Astrocyte (in vitro differentiated cells and primary cell): ENCODE results near the gene KLHL15. TPM values are rescaled to one million over a fixed set of nuclear protein-coding genes. Genes with fewer than 3 reads are reported as not detected.
A peak's percentile ranks its signal among the peaks of the same experiment; 100 is the strongest.

ENCODE experiments used
- DNase-seq: peaks from one replicate; pipeline ENCODE4 v3.0.0-alpha.2; 2010; ENCODE audit warnings: low read depth
- FAIRE-seq: peaks from 2 replicates; lab custom pipeline; 2011; peaks lifted over from hg19 to GRCh38; lab: Jason Lieb, UNC
- H2AFZ ChIP-seq: 2 replicates; pipeline ENCODE4 v1.6.0; 2012; ENCODE audit warnings: low read depth, low read length, inconsistent platforms
- H3K27ac ChIP-seq: 2 replicates; pipeline ENCODE4 v1.5.1; 2011; ENCODE audit warnings: low read depth, low read length, inconsistent platforms
- H3K27me3 ChIP-seq: 2 replicates; pipeline ENCODE4 v1.6.0; 2011; ENCODE audit warnings: low read length, inconsistent platforms; ENCODE audit not compliant: insufficient read depth
- H3K36me3 ChIP-seq: 2 replicates; pipeline ENCODE4 v1.5.1; 2011; ENCODE audit warnings: low read length, inconsistent platforms; ENCODE audit not compliant: insufficient read depth
- H3K4me1 ChIP-seq: 2 replicates; pipeline ENCODE4 v1.5.1; 2011; ENCODE audit warnings: low read length, inconsistent platforms; ENCODE audit not compliant: insufficient read depth
- H3K4me2 ChIP-seq: 2 replicates; pipeline ENCODE4 v1.6.0; 2012; ENCODE audit warnings: low read length, inconsistent platforms
- H3K4me3 ChIP-seq: 2 replicates; pipeline ENCODE4 v1.5.1; 2011; ENCODE audit warnings: low read depth, mild to moderate bottlenecking, low read length, inconsistent platforms; ENCODE audit not compliant: insufficient read depth
- H3K79me2 ChIP-seq: 2 replicates; pipeline ENCODE4 v1.6.0; 2012; ENCODE audit warnings: mild to moderate bottlenecking, low read length, inconsistent platforms; ENCODE audit not compliant: insufficient read depth
- H3K9ac ChIP-seq: 2 replicates; pipeline ENCODE4 v1.6.0; 2012; ENCODE audit warnings: mild to moderate bottlenecking, low read length, inconsistent platforms
- H3K9me3 ChIP-seq: 2 replicates; pipeline ENCODE4 v1.5.1; 2012; ENCODE audit warnings: low read depth, mild to moderate bottlenecking, low read length, inconsistent platforms; ENCODE audit not compliant: insufficient read depth
- H4K20me1 ChIP-seq: 2 replicates; pipeline ENCODE4 v1.6.0; 2012; ENCODE audit warnings: low read length, inconsistent platforms; ENCODE audit not compliant: insufficient read depth
- H3K27ac Mint-ChIP-seq: one replicate; pipeline ENCODE4 v1.8.0; 2021; ENCODE audit warnings: mild to moderate bottlenecking, mixed read lengths; ENCODE audit not compliant: unreplicated experiment
- H3K27me3 Mint-ChIP-seq: one replicate; pipeline ENCODE4 v1.8.0; 2021; ENCODE audit warnings: low read depth, mixed read lengths; ENCODE audit not compliant: unreplicated experiment
- H3K36me3 Mint-ChIP-seq: one replicate; pipeline ENCODE4 v1.8.0; 2021; ENCODE audit warnings: low read depth, mixed read lengths; ENCODE audit not compliant: unreplicated experiment
- H3K4me1 Mint-ChIP-seq: one replicate; pipeline ENCODE4 v1.8.0; 2021; ENCODE audit warnings: low read depth, mixed read lengths; ENCODE audit not compliant: unreplicated experiment
- H3K4me3 Mint-ChIP-seq: one replicate; pipeline ENCODE4 v1.8.0; 2021; ENCODE audit warnings: mild to moderate bottlenecking, moderate library complexity, mixed read lengths; ENCODE audit not compliant: unreplicated experiment
- H3K9me3 Mint-ChIP-seq: one replicate; pipeline ENCODE4 v1.8.0; 2021; ENCODE audit warnings: mild to moderate bottlenecking, mixed read lengths; ENCODE audit not compliant: unreplicated experiment
- CTCF ChIP-seq: IDR thresholded peaks from 2 replicates; pipeline ENCODE4 v1.5.1; 2011; ENCODE audit warnings: low read depth, mild to moderate bottlenecking, inconsistent platforms, low read length, moderate library complexity; ENCODE audit not compliant: insufficient read depth
- EZH2 ChIP-seq: IDR thresholded peaks from 2 replicates; pipeline ENCODE4 v1.6.1; 2012; ENCODE audit warnings: mild to moderate bottlenecking, low read length, inconsistent platforms; ENCODE audit not compliant: insufficient read depth
- total RNA-seq: library from RNA; stranded (reverse); gene quantifications from 2 replicates; pipeline ENCODE4 v1.2.1, GENCODE V29; 2021

KLHL15 gene
- total RNA-seq, 1 donor from 2014 or later = 7.5 TPM

GRCh38 chrX:23981711-23982110 lies 45.3 kb downstream of the KLHL15 start:
- Mint-ChIP-seq H3K27me3 (no peaks in the 10 kb centered on the region), H3K9me3 (no peaks in the 10 kb centered on the region), H3K4me3 (no peak overlapping the region), H3K27ac (no peak overlapping the region), H3K4me1 (no peaks in the 10 kb centered on the region), H3K36me3 (no peaks in the 10 kb centered on the region)
- Histone ChIP-seq H2AFZ (no peak overlapping the region), H3K79me2 (no peaks in the 10 kb centered on the region), H3K4me1 (peaks cover 4% of the 10 kb centered on the region), H3K9ac (no peak overlapping the region), H3K4me3 (no peak overlapping the region), H3K27me3 (no peaks in the 10 kb centered on the region), H4K20me1 (peaks cover 5% of the 10 kb centered on the region), H3K27ac (no peak overlapping the region), H3K9me3 (no peaks in the 10 kb centered on the region), H3K36me3 (no peaks in the 10 kb centered on the region), H3K4me2 (no peak overlapping the region)
- no peak for DNase-seq
- no peak for TF ChIP-seq EZH2
- no peak for TF ChIP-seq CTCF
- no peak for FAIRE-seq

GRCh38 chrX:23981222-23981621 lies 45.8 kb downstream of the KLHL15 start:
- Mint-ChIP-seq H3K27me3 (no peaks in the 10 kb centered on the region), H3K36me3 (no peaks in the 10 kb centered on the region), H3K9me3 (no peaks in the 10 kb centered on the region), H3K4me1 (no peaks in the 10 kb centered on the region), H3K27ac (no peak overlapping the region), H3K4me3 (no peak overlapping the region)
- H3K27ac ChIP-seq = no peak overlapping the region
- H4K20me1 ChIP-seq = peaks cover 5% of the 10 kb centered on the region
- no peaks in the 10 kb centered on the region for H3K9me3 ChIP-seq
- no peak overlapping the region for H3K4me3 ChIP-seq
- no peaks in the 10 kb centered on the region for H3K36me3 ChIP-seq
- no peaks in the 10 kb centered on the region for H3K27me3 ChIP-seq
- FAIRE-seq (peak; percentile 98), DNase-seq (no peak)
- H3K4me1 ChIP-seq = peaks cover 4% of the 10 kb centered on the region
- no peak overlapping the region for H2AFZ ChIP-seq
- no peak overlapping the region for H3K9ac ChIP-seq
- no peaks in the 10 kb centered on the region for H3K79me2 ChIP-seq
- H3K4me2 ChIP-seq = no peak overlapping the region
- TF ChIP-seq EZH2 (no peak), CTCF (no peak)

- H3K4me1 Mint-ChIP-seq = no peaks in the 10 kb centered on the region
- Histone ChIP-seq H3K9me3 (no peaks in the 10 kb centered on the region), H3K4me2 (no peak overlapping the region), H3K79me2 (no peaks in the 10 kb centered on the region), H3K36me3 (no peaks in the 10 kb centered on the region), H3K9ac (no peak overlapping the region), H3K4me1 (peaks cover 4% of the 10 kb centered on the region), H2AFZ (no peak overlapping the region), H3K4me3 (no peak overlapping the region), H4K20me1 (peaks cover 5% of the 10 kb centered on the region), H3K27ac (no peak overlapping the region), H3K27me3 (no peaks in the 10 kb centered on the region)
- no peaks in the 10 kb centered on the region for H3K27me3 Mint-ChIP-seq
- no peaks in the 10 kb centered on the region for H3K36me3 Mint-ChIP-seq
- no peak for FAIRE-seq
- no peaks in the 10 kb centered on the region for H3K9me3 Mint-ChIP-seq
- peak overlapping the region; percentile 53 for H3K27ac Mint-ChIP-seq
- H3K4me3 Mint-ChIP-seq = no peak overlapping the region
- TF ChIP-seq CTCF (no peak), EZH2 (no peak)
- DNase-seq = no peak
Observed at GRCh38 chrX:23980011-23980441, 47.0 kb downstream of the KLHL15 start.
